ENCODE data around the gene MAP3K7CL.

MAP3K7CL gene

GRCh38 chr21:29179503-29179902 is 49.1 kb downstream of the MAP3K7CL start:
- CTCF ChIA-PET = interaction anchor here (0.6 kb wide), 1 partner anchor 598 kb away, joined by 3 read pairs; no protein-coding TSS in a partner anchor
- POLR2A ChIA-PET (ENCODE audit: low non-redundant PET) = no interaction called here
- H3K27ac ChIP-seq = no peak overlapping the region
- TF ChIP-seq CTCF (conservative IDR thresholded peaks at IDR 0.05; ENCODE audit: low read depth) = no peak
- no peak for DNase-seq (ENCODE audit: low spot score)

- DNase-seq (ENCODE audit: low spot score) = peak; percentile 70
- CTCF ChIA-PET = interaction anchor here (0.6 kb wide), 1 partner anchor 118 kb away, joined by 3 read pairs; no protein-coding TSS in a partner anchor
- H3K27ac ChIP-seq = peak overlapping the region; percentile 92
- POLR2A ChIA-PET (ENCODE audit: low non-redundant PET) = no interaction called here
- no peak for TF ChIP-seq CTCF (conservative IDR thresholded peaks at IDR 0.05; ENCODE audit: low read depth)
These were observed 51.5 kb downstream of the MAP3K7CL start for GRCh38 chr21:29181799-29182470.

- CTCF ChIA-PET = no interaction called here
- TF ChIP-seq CTCF (conservative IDR thresholded peaks at IDR 0.05; ENCODE audit: low read depth) = no peak
- peak overlapping the region; percentile 80 for H3K27ac ChIP-seq
- POLR2A ChIA-PET (ENCODE audit: low non-redundant PET) = no interaction called here
- DNase-seq (ENCODE audit: low spot score) = no peak
These were observed 52.2 kb downstream of the MAP3K7CL start for GRCh38 chr21:29182691-29183092.

- peak overlapping the region; percentile 80; the same call in 1 of the 2 replicates for H3K27ac ChIP-seq
- no peak for TF ChIP-seq CTCF (conservative IDR thresholded peaks at IDR 0.05; ENCODE audit: low read depth)
- POLR2A ChIA-PET (ENCODE audit: low non-redundant PET) = no interaction called here
- DNase-seq (ENCODE audit: low spot score) = no peak
- CTCF ChIA-PET = no interaction called here
These were observed 53.6 kb downstream of the MAP3K7CL start for GRCh38 chr21:29184037-29184436.

- no peak for DNase-seq (ENCODE audit: low spot score)
- no peak overlapping the region for H3K27ac ChIP-seq
- ChIA-PET CTCF (no interaction called here), POLR2A (ENCODE audit: low non-redundant PET) (no interaction called here)
- no peak for TF ChIP-seq CTCF (conservative IDR thresholded peaks at IDR 0.05; ENCODE audit: low read depth)
These were observed 54.7 kb downstream of the MAP3K7CL start for GRCh38 chr21:29185172-29185571.

GRCh38 chr21:29185633-29186032 is 55.2 kb downstream of the MAP3K7CL start:
- H3K27ac ChIP-seq = no peak overlapping the region
- ChIA-PET POLR2A (ENCODE audit: low non-redundant PET) (no interaction called here), CTCF (no interaction called here)
- no peak for DNase-seq (ENCODE audit: low spot score)
- no peak for TF ChIP-seq CTCF (conservative IDR thresholded peaks at IDR 0.05; ENCODE audit: low read depth)

Data from RWPE1 (cell line).